Measurements from ENCODE around the gene GRIN2A.

DNA sequence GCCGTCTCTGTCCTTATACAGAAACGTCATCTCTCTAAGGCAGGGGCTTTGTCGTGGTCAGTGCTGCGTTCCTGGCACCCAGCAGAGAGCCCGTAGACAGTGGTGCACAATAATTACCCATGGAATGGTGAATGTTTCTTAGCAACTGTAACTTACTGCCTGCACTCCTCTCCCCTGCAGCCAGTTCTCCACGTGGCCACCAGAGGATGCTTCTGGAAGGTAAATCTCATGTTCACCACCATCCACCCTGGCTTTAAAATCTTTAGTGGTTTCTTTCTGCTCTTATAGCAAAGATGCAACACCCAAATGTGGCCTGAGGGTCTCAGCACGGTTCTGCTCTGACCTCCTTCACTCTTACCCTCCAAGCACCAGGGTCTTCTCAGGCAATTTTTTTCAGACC is 150.8 kb downstream of the GRIN2A start:
- TF ChIP-seq ATF2 (IDR thresholded peaks at IDR 0.05; ENCODE audit: low read length) (no peak), FOSL1 (IDR thresholded peaks at IDR 0.05; ENCODE audit: insufficient read depth, low read depth, low read length) (no peak)
